ENCODE data around the gene PRKG1. TPM values are rescaled to one million over a fixed set of nuclear protein-coding genes. Genes with fewer than 3 reads are reported as not detected.

PRKG1 gene
- total RNA-seq, 1 donor, result 19.5 TPM

DNA sequence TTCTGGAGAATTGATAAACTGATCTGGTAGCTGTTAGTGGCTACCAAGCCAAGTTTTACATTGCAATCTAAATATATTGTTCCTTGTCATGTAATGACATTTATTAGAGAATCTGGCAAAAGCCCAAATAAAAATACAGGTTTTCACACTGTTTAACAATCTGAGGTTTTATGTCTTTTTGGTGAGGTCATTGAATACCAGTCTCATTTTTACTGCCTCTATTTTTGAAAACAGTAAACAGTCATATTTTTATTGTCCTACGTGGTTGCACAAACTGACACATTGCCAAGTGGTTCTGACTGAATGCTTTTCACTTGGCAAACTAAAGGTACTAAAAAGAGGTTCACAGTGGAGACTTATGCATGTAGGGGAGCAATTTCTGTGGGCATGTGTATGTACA is 157.5 kb downstream of the PRKG1 start:
- Histone ChIP-seq H3K4me2 (ENCODE audit: insufficient read depth, low read length) (no peak overlapping the region), H4K20me1 (ENCODE audit: insufficient read depth, low read length) (no peaks in the 10 kb centered on the region), H3K9me3 (ENCODE audit: low read depth, low read length) (no peaks in the 10 kb centered on the region), H3K27me3 (ENCODE audit: insufficient read depth, low read length) (no peaks in the 10 kb centered on the region), H2AFZ (ENCODE audit: low read length) (no peak overlapping the region), H3K36me3 (ENCODE audit: insufficient read depth, low read length) (no peaks in the 10 kb centered on the region), H3K4me1 (ENCODE audit: insufficient read depth, low read length) (no peaks in the 10 kb centered on the region), H3K4me3 (ENCODE audit: insufficient read depth, low read length) (no peak overlapping the region), H3K79me2 (ENCODE audit: insufficient read depth, low read length) (no peaks in the 10 kb centered on the region), H3K27ac (ENCODE audit: low read depth, low read length) (no peak overlapping the region)
- TF ChIP-seq, protein P1, sequence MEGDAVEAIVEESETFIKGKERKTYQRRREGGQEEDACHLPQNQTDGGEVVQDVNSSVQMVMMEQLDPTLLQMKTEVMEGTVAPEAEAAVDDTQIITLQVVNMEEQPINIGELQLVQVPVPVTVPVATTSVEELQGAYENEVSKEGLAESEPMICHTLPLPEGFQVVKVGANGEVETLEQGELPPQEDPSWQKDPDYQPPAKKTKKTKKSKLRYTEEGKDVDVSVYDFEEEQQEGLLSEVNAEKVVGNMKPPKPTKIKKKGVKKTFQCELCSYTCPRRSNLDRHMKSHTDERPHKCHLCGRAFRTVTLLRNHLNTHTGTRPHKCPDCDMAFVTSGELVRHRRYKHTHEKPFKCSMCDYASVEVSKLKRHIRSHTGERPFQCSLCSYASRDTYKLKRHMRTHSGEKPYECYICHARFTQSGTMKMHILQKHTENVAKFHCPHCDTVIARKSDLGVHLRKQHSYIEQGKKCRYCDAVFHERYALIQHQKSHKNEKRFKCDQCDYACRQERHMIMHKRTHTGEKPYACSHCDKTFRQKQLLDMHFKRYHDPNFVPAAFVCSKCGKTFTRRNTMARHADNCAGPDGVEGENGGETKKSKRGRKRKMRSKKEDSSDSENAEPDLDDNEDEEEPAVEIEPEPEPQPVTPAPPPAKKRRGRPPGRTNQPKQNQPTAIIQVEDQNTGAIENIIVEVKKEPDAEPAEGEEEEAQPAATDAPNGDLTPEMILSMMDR (IDR thresholded peaks at IDR 0.05; ENCODE audit: extremely low read depth, low read depth, low read length), result no peak
- DNase-seq (ENCODE audit: insufficient read length, low spot score, missing footprints), result no peak

DNA sequence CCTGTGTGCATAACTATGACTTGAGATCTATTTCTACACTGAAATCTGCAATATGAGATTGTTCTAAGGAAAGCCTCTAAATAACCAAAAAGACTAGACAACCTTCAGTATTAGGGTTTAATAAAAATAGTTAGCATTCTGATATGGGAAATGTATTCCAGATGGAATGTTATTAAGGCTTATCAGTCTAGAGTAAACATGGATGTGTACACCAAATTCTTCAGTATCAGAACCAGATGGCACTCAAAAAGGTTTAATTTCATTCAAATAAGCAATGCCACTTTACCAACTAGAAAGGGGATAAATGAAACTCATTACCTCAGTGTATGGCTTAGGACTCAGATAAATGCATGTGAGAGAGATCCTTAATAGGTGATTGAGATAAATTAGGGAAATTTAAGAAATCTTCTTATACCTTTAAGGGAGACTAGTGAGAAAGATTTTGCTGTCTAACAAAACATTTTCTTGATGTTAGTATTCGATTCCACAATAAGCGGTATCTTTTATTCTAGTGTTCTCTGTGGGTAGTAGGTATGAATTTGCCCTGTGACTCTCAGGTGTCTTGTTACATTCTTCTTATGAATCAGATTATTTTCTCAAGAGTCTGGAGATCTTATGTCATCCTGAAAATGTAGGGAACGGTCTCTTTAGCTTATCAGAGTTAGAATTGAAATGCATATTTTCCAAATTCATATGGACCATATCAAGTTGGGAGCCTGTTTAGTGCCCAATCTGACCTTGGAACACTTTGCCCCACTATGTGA is 159.2 kb downstream of the PRKG1 start:
- DNase-seq (ENCODE audit: insufficient read length, low spot score, missing footprints), result no peak
- no peaks in the 10 kb centered on the region for H3K9me3 ChIP-seq (ENCODE audit: low read depth, low read length)
- H3K79me2 ChIP-seq (ENCODE audit: insufficient read depth, low read length), result no peaks in the 10 kb centered on the region
- TF ChIP-seq, protein P1 (IDR thresholded peaks at IDR 0.05; ENCODE audit: extremely low read depth, low read depth, low read length), result no peak
- no peak overlapping the region for H3K4me3 ChIP-seq (ENCODE audit: insufficient read depth, low read length)
- H4K20me1 ChIP-seq (ENCODE audit: insufficient read depth, low read length), result no peaks in the 10 kb centered on the region
- H3K36me3 ChIP-seq (ENCODE audit: insufficient read depth, low read length), result no peaks in the 10 kb centered on the region
- no peak overlapping the region for H3K27ac ChIP-seq (ENCODE audit: low read depth, low read length)
- no peaks in the 10 kb centered on the region for H3K27me3 ChIP-seq (ENCODE audit: insufficient read depth, low read length)
- no peak overlapping the region for H2AFZ ChIP-seq (ENCODE audit: low read length)
- no peaks in the 10 kb centered on the region for H3K4me1 ChIP-seq (ENCODE audit: insufficient read depth, low read length)
- H3K4me2 ChIP-seq (ENCODE audit: insufficient read depth, low read length), result no peak overlapping the region

- H3K27me3 ChIP-seq (ENCODE audit: insufficient read depth, low read length), result no peaks in the 10 kb centered on the region
- TF ChIP-seq, protein P1 (IDR thresholded peaks at IDR 0.05; ENCODE audit: extremely low read depth, low read depth, low read length), result no peak
- H4K20me1 ChIP-seq (ENCODE audit: insufficient read depth, low read length), result no peaks in the 10 kb centered on the region
- no peaks in the 10 kb centered on the region for H3K36me3 ChIP-seq (ENCODE audit: insufficient read depth, low read length)
- no peak overlapping the region for H3K4me3 ChIP-seq (ENCODE audit: insufficient read depth, low read length)
- H3K9me3 ChIP-seq (ENCODE audit: low read depth, low read length), result no peaks in the 10 kb centered on the region
- no peak for DNase-seq (ENCODE audit: insufficient read length, low spot score, missing footprints)
- H3K4me1 ChIP-seq (ENCODE audit: insufficient read depth, low read length), result no peaks in the 10 kb centered on the region
- no peak overlapping the region for H3K4me2 ChIP-seq (ENCODE audit: insufficient read depth, low read length)
- H3K27ac ChIP-seq (ENCODE audit: low read depth, low read length), result no peak overlapping the region
- H2AFZ ChIP-seq (ENCODE audit: low read length), result no peak overlapping the region
- H3K79me2 ChIP-seq (ENCODE audit: insufficient read depth, low read length), result no peaks in the 10 kb centered on the region
Measured at GRCh38 chr10:51235865-51236264, 161.6 kb downstream of the PRKG1 start.

DNA sequence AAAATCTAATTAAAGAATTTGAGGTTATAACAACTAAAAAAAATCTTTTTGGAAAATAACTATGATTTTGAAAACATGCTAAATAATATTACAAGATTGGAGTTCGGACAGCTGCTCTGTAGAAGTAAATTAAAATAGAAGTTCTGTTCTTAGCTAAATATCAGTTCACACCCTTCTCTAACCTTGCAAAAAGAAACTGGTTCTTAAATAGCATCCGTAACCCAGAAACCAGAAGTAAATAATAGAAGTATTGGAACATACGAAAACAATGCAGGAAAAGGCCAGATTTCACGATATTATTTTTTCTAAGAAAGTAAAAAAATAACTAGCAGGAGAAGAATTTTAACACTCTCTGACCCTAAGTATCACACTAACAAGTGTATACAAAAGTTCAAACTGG is 164.7 kb downstream of the PRKG1 start:
- Histone ChIP-seq H3K9me3 (ENCODE audit: low read depth, low read length) (no peaks in the 10 kb centered on the region), H3K4me2 (ENCODE audit: insufficient read depth, low read length) (no peak overlapping the region), H3K4me3 (ENCODE audit: insufficient read depth, low read length) (no peak overlapping the region), H3K4me1 (ENCODE audit: insufficient read depth, low read length) (peaks cover under 1% of the 10 kb centered on the region), H4K20me1 (ENCODE audit: insufficient read depth, low read length) (no peaks in the 10 kb centered on the region), H3K79me2 (ENCODE audit: insufficient read depth, low read length) (no peaks in the 10 kb centered on the region), H3K27me3 (ENCODE audit: insufficient read depth, low read length) (no peaks in the 10 kb centered on the region), H3K36me3 (ENCODE audit: insufficient read depth, low read length) (no peaks in the 10 kb centered on the region), H2AFZ (ENCODE audit: low read length) (no peak overlapping the region), H3K27ac (ENCODE audit: low read depth, low read length) (no peak overlapping the region)
- DNase-seq (ENCODE audit: insufficient read length, low spot score, missing footprints), result no peak
- TF ChIP-seq, protein P1 (IDR thresholded peaks at IDR 0.05; ENCODE audit: extremely low read depth, low read depth, low read length), result no peak
